ENCODE data around the gene BDKRB2.

Gene BDKRB2

GRCh38 chr14:96178461-96179321 is 25.9 kb upstream of the BDKRB2 start:
- TF ChIP-seq SPI1 (IDR thresholded peaks at IDR 0.05; ENCODE audit: borderline replicate concordance, low read depth): no peak
- no peak for TF ChIP-seq POLR2AphosphoS5 (IDR thresholded peaks at IDR 0.05; ENCODE audit: low read depth)
- no peak for TF ChIP-seq GABPA (IDR thresholded peaks at IDR 0.05; ENCODE audit: low read depth)
- no peak for TF ChIP-seq CTCF (IDR thresholded peaks at IDR 0.05; ENCODE audit: insufficient read depth, low read length)
- TF ChIP-seq REST (IDR thresholded peaks at IDR 0.05; ENCODE audit: insufficient replicate concordance, low read depth): no peak
- no peak overlapping the region for H3K27ac ChIP-seq (replicated peaks)
- peaks cover 3% of the 10 kb centered on the region for H3K27me3 ChIP-seq (ENCODE audit: insufficient read depth, poor library complexity, severe bottlenecking)
- DNase-seq (ENCODE audit: low read depth in 1 of 2, low spot score in 1 of 2): no peak
- H3K4me3 ChIP-seq (replicated peaks; ENCODE audit: insufficient read depth, low read length): no peak overlapping the region

- no peak overlapping the region for H3K4me3 ChIP-seq (replicated peaks; ENCODE audit: insufficient read depth, low read length)
- H3K27me3 ChIP-seq (ENCODE audit: insufficient read depth, poor library complexity, severe bottlenecking): peaks cover 3% of the 10 kb centered on the region
- H3K27ac ChIP-seq (replicated peaks): no peak overlapping the region
- no peak for DNase-seq (ENCODE audit: low read depth in 1 of 2, low spot score in 1 of 2)
- TF ChIP-seq GABPA (IDR thresholded peaks at IDR 0.05; ENCODE audit: low read depth) (no peak), REST (IDR thresholded peaks at IDR 0.05; ENCODE audit: insufficient replicate concordance, low read depth) (no peak), SPI1 (IDR thresholded peaks at IDR 0.05; ENCODE audit: borderline replicate concordance, low read depth) (no peak), CTCF (IDR thresholded peaks at IDR 0.05; ENCODE audit: insufficient read depth, low read length) (no peak), POLR2AphosphoS5 (IDR thresholded peaks at IDR 0.05; ENCODE audit: low read depth) (no peak)
Observed at GRCh38 chr14:96180043-96180874, 24.4 kb upstream of the BDKRB2 start.

GRCh38 chr14:96181186-96182056 is 23.2 kb upstream of the BDKRB2 start:
- peaks cover 3% of the 10 kb centered on the region for H3K27me3 ChIP-seq (ENCODE audit: insufficient read depth, poor library complexity, severe bottlenecking)
- TF ChIP-seq SPI1 (IDR thresholded peaks at IDR 0.05; ENCODE audit: borderline replicate concordance, low read depth) (no peak), REST (IDR thresholded peaks at IDR 0.05; ENCODE audit: insufficient replicate concordance, low read depth) (no peak), POLR2AphosphoS5 (IDR thresholded peaks at IDR 0.05; ENCODE audit: low read depth) (no peak), GABPA (IDR thresholded peaks at IDR 0.05; ENCODE audit: low read depth) (no peak), CTCF (IDR thresholded peaks at IDR 0.05; ENCODE audit: insufficient read depth, low read length) (no peak)
- no peak overlapping the region for H3K4me3 ChIP-seq (replicated peaks; ENCODE audit: insufficient read depth, low read length)
- no peak for DNase-seq (ENCODE audit: low read depth in 1 of 2, low spot score in 1 of 2)
- no peak overlapping the region for H3K27ac ChIP-seq (replicated peaks)
